Left lung (tissue), 10 donors: ENCODE results near the gene TMTC4. TPM values are rescaled to one million over a fixed set of nuclear protein-coding genes. Genes with fewer than 3 reads are reported as not detected.

Experiments
- ATAC-seq: fragments of 200-7000 bp; cut with Tn5 transposase; one replicate; pipeline ENCODE4 v1.9.1; 2020; ENCODE audit warnings: moderate library complexity
- DNase-seq, 4 donors: peaks; one replicate each; pipeline ENCODE4 v3.0.0-alpha.2; 2013 to 2020
- H3K27ac ChIP-seq, 2 donors: fragments of 200-600 bp; sonication (generic) in 1 of 2; one replicate each; pipeline versions ENCODE4 v1.5.0 to v1.8.0; 2020 to 2021
- H3K27me3 ChIP-seq, 2 donors: fragments of 200-600 bp; sonication (generic) in 1 of 2; one replicate each; pipeline versions ENCODE4 v1.5.0 to v1.8.0; 2020 to 2021
- H3K36me3 ChIP-seq, 2 donors: fragments of 200-600 bp; sonication (generic) in 1 of 2; one replicate each; pipeline versions ENCODE4 v1.5.0 to v1.8.0; 2020 to 2021
- H3K4me1 ChIP-seq, 2 donors: fragments of 200-600 bp; one replicate each; pipeline ENCODE4 v1.8.0; 2021
- H3K4me3 ChIP-seq, 2 donors: fragments of 200-600 bp; sonication (generic) in 1 of 2; one replicate each; pipeline versions ENCODE4 v1.5.0 to v1.8.0; 2020 to 2021; ENCODE audit warnings: mild to moderate bottlenecking in 1 of 2
- H3K9me3 ChIP-seq, 2 donors: fragments of 200-600 bp; sonication (generic) in 1 of 2; one replicate each; pipeline versions ENCODE4 v1.5.0 to v1.8.0; 2020 to 2021
- intact Hi-C, 2 donors: fragments of 100-400 bp; cut with DNase I; formaldehyde crosslinking; loops; one replicate each; pipeline versions ENCODE4 v1.11.2 to v1.14.2; 2022
- polyA plus RNA-seq, 6 donors: library from polyadenylated mRNA; unstranded; fragments of 120-200 nt; gene quantifications; one replicate each; pipeline ENCODE4 v1.2.1, GENCODE V29; 2013; ENCODE audit not compliant: insufficient read length in 6 of 6
- total RNA-seq, 2 donors: library from RNA; stranded (reverse); fragmentation: NEBNext Ultra II Directional; extraction: Animal tissue kit (Norgen Biotek cat#: 25700); gene quantifications; one replicate each; pipeline ENCODE4 v1.2.1, GENCODE V29; 2021
- TF ChIP-seq, protein P1 (sequence below), 2 donors: fragments of 200-600 bp; sonication (generic) in 1 of 2; IDR thresholded peaks; one replicate each; pipeline versions ENCODE4 v1.5.0 to v1.8.0; 2021; ENCODE audit warnings: antibody characterized with exemption in 2 of 2
- donor health status: DM: no; HTN: yes; CAD: no.
- donor health status: DM: no; HTN: no; CAD: no.

The TMTC4 gene
- total and polyA plus RNA-seq, 8 donors, result 13.7 to 30.2 (median 25.1) TPM

DNA sequence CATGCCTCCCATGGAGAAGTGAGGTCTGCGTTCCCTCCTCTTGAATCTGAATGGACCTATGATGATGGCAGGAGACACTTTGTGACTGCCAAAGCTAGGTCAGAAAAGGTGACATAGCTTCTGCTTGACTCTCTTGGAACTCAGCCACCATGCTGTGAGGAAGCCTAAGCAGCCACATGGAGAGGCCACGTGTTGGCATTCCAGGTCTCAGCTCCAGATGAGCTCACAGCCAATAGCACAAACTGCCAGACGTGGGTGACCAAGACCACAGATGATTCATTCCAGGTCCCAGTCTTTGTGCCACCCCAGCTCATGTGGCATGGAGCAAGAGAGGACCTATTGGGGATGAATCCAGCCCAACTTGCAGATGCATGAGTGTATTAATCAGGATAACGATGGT is 77.3 kb downstream of the TMTC4 start:
- H3K27me3 ChIP-seq, result no peaks in the 10 kb centered on the region
- no peaks in the 10 kb centered on the region for H3K9me3 ChIP-seq
- DNase-seq (no peak), ATAC-seq (no peak)
- TF ChIP-seq, protein P1, sequence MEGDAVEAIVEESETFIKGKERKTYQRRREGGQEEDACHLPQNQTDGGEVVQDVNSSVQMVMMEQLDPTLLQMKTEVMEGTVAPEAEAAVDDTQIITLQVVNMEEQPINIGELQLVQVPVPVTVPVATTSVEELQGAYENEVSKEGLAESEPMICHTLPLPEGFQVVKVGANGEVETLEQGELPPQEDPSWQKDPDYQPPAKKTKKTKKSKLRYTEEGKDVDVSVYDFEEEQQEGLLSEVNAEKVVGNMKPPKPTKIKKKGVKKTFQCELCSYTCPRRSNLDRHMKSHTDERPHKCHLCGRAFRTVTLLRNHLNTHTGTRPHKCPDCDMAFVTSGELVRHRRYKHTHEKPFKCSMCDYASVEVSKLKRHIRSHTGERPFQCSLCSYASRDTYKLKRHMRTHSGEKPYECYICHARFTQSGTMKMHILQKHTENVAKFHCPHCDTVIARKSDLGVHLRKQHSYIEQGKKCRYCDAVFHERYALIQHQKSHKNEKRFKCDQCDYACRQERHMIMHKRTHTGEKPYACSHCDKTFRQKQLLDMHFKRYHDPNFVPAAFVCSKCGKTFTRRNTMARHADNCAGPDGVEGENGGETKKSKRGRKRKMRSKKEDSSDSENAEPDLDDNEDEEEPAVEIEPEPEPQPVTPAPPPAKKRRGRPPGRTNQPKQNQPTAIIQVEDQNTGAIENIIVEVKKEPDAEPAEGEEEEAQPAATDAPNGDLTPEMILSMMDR (IDR thresholded peaks at IDR 0.05), result no peak
- H3K27ac ChIP-seq, result no peak overlapping the region
- no peaks in the 10 kb centered on the region for H3K4me1 ChIP-seq
- intact Hi-C loops, result no loop called here
- H3K4me3 ChIP-seq, result no peak overlapping the region
- no peaks in the 10 kb centered on the region for H3K36me3 ChIP-seq

DNA sequence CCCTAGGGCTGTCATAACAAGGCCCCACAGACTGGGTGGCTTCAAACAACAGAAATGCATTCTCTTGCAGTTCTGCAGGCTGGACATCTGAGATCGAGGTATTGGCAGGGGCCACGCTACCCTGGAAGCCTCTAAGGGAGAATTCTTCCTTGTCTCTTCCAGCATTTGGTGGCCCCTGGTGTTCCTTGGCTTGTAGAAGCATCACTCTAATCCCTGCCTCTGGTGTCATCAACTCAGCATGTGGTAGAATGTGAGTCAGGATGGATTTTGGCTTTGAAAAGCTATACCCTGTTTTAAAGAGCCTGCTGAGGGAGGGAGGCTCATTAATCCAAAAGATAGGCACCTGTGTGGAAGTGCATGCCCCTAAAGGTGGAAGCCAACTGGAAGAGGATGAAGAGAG is 78.1 kb downstream of the TMTC4 start:
- ATAC-seq (no peak), DNase-seq (no peak)
- Histone ChIP-seq H3K4me3 (no peak overlapping the region), H3K27ac (no peak overlapping the region), H3K4me1 (no peaks in the 10 kb centered on the region), H3K36me3 (no peaks in the 10 kb centered on the region), H3K27me3 (no peaks in the 10 kb centered on the region), H3K9me3 (no peaks in the 10 kb centered on the region)
- intact Hi-C loops, result no loop called here
- TF ChIP-seq, protein P1 (IDR thresholded peaks at IDR 0.05), result no peak

DNA sequence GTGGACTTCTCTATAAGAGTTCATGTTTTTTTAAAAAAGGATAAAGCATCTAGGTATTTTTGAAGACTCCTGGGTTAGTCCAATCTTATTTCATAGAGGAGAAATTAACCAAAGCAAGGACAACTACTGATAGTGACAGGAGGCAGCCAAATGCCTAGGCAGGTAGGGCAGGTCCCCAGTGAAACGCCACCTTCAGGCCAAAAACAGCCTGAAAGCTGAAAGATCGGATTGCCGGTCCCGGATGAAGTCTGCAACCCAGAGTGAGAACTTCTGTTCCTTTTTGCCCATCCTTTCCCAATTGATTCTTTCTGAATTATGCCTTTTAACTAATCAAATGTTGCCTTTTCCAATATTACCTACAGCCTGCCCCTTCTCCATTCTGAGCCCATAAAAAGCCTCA is 79.9 kb downstream of the TMTC4 start:
- Histone ChIP-seq H3K27me3 (no peaks in the 10 kb centered on the region), H3K27ac (no peak overlapping the region), H3K36me3 (no peaks in the 10 kb centered on the region), H3K9me3 (no peaks in the 10 kb centered on the region), H3K4me1 (no peaks in the 10 kb centered on the region), H3K4me3 (no peak overlapping the region)
- intact Hi-C loops, result no loop called here
- no peak for ATAC-seq
- no peak for DNase-seq
- TF ChIP-seq, protein P1 (IDR thresholded peaks at IDR 0.05), result no peak

DNA sequence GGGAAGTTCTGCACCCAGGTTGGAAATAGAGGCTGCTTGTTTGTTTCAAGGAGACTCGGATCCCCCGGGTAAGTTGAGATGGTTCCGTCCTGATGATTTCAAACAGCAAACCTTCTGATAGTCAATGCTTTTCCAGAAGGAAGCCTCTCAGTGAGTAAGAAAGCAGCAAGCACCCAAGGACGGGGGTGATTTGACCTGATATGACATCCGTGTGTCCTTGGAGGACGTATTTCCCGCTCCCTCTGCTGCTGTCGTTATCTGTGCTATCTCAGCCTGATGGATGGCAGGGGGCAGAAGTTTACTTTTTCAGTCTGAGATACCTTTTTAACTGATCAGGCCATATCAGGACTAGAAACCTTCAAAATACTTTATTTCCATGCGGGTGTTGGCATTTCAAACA is 80.3 kb downstream of the TMTC4 start:
- DNase-seq (no peak), ATAC-seq (no peak)
- H3K36me3 ChIP-seq, result no peaks in the 10 kb centered on the region
- H3K27ac ChIP-seq, result no peak overlapping the region
- peaks cover 0 to under 1% of the 10 kb centered on the region in 2 donors for H3K4me1 ChIP-seq
- H3K27me3 ChIP-seq, result no peaks in the 10 kb centered on the region
- no peaks in the 10 kb centered on the region for H3K9me3 ChIP-seq
- no peak overlapping the region for H3K4me3 ChIP-seq
- TF ChIP-seq, protein P1 (IDR thresholded peaks at IDR 0.05), result no peak
- intact Hi-C loops, result no loop called here

DNA sequence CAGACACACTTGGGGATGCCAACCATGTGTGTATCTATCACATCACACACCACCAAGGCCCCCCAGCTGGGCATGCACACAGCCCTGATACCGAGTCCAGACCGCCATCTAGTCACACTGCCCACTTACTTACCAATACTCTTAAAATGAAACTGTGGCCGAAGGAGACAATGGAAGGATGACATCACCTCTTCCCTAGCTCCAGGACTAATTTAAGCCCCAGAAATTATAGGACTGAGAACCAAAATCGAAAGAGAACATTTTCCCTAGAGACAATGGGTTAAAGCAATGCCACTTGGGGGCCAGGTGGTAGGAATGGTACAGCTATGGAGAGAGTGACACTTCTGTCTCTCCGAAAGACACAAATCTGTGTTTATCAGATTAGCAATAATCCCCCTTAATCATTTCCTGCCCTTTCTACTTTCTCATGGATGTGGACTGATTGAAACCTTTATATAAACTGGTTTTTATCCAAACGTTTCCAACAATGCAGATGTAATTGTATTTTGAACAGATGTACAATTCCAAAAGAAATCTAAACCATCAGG is 85.3 kb downstream of the TMTC4 start:
- peaks cover 7 to 13% of the 10 kb centered on the region in 2 donors for H3K4me1 ChIP-seq
- TF ChIP-seq, protein P1 (IDR thresholded peaks at IDR 0.05), result no peak
- H3K9me3 ChIP-seq, result no peaks in the 10 kb centered on the region
- H3K36me3 ChIP-seq, result no peaks in the 10 kb centered on the region
- H3K4me3 ChIP-seq, result peak overlapping the region in 1 of 2 donors; percentile 57
- intact Hi-C loops, result no loop called here
- H3K27ac ChIP-seq, result no peak overlapping the region
- ATAC-seq (no peak), DNase-seq (no peak)
- no peaks in the 10 kb centered on the region for H3K27me3 ChIP-seq
